RWPE1 (cell line): Measurements from ENCODE around the gene WFDC12.

Experiments
- CTCF ChIA-PET: fragments of 350-600 bp; sonication (Branson Sonifier 250); formaldehyde crosslinking; extraction: SDS; loops from one replicate; lab custom pipeline; 2021; lab: Yijun Ruan, JAX
- POLR2A ChIA-PET: fragments of 400-600 bp; formaldehyde crosslinking; extraction: SDS; loops from one replicate; lab custom pipeline; 2020; ENCODE audit warnings: antibody characterized with exemption; ENCODE audit not compliant: low non-redundant PET; lab: Yijun Ruan, JAX
- DNase-seq: peaks from one replicate; pipeline ENCODE4 v3.0.0; 2012; ENCODE audit warnings: low spot score
- H3K27ac ChIP-seq: fragments of 450-650 bp; 2 replicates; pipeline ENCODE4 v1.5.1; 2017
- CTCF ChIP-seq: fragments of 450-650 bp; conservative IDR thresholded peaks from 2 replicates; pipeline ENCODE4 v1.5.1; 2017; ENCODE audit warnings: low read depth, mild to moderate bottlenecking

The WFDC12 gene

GRCh38 chr20:45111799-45112471 is 12.3 kb downstream of the WFDC12 start:
- TF ChIP-seq CTCF: peak; percentile 66
- ChIA-PET CTCF (interaction anchor here (0.6 to 6.7 kb wide), 17 partner anchors 9 to 676 kb away, joined by 3 to 87 read pairs (median 5); no protein-coding TSS in a partner anchor), POLR2A (no interaction called here)
- DNase-seq: no peak
- no peak overlapping the region for H3K27ac ChIP-seq

- CTCF ChIA-PET: interaction anchor here (0.6 to 6.7 kb wide), 14 partner anchors 8 to 657 kb away, joined by 3 to 87 read pairs (median 6); no protein-coding TSS in a partner anchor
- POLR2A ChIA-PET: interaction anchor here (0.5 kb wide), 1 partner anchor 166 kb away, joined by 13 read pairs; no protein-coding TSS in a partner anchor
- no peak for DNase-seq
- TF ChIP-seq CTCF: no peak
- no peak overlapping the region for H3K27ac ChIP-seq
Measured at GRCh38 chr20:45111285-45111684, 13.0 kb downstream of the WFDC12 start.

- POLR2A ChIA-PET: no interaction called here
Measured at GRCh38 chr20:45110301-45110700, 14.0 kb downstream of the WFDC12 start.

GRCh38 chr20:45109634-45110033 is 14.6 kb downstream of the WFDC12 start:
- TF ChIP-seq CTCF: no peak
- DNase-seq: no peak
- H3K27ac ChIP-seq: no peak overlapping the region
- POLR2A ChIA-PET: no interaction called here
- CTCF ChIA-PET: interaction anchor here (0.5 to 6.7 kb wide), 7 partner anchors 14 to 267 kb away, joined by 3 to 87 read pairs (median 4); no protein-coding TSS in a partner anchor

More at GRCh38 chr20:45110301-45110700, 14.0 kb downstream of the WFDC12 start:
- no peak for TF ChIP-seq CTCF
- H3K27ac ChIP-seq: no peak overlapping the region
- DNase-seq: no peak
- CTCF ChIA-PET: interaction anchor here (0.5 to 6.7 kb wide), 11 partner anchors 14 to 792 kb away, joined by 3 to 87 read pairs (median 4); no protein-coding TSS in a partner anchor

GRCh38 chr20:45105317-45105716 is 18.9 kb downstream of the WFDC12 start:
- ChIA-PET CTCF (interaction anchor here (0.6 to 3.4 kb wide), 3 partner anchors 9 to 374 kb away, joined by 3 to 23 read pairs (median 12); no protein-coding TSS in a partner anchor), POLR2A (interaction anchor here (0.6 kb wide), 1 partner anchor 368 kb away, joined by 3 read pairs; no protein-coding TSS in a partner anchor)
- peak; percentile 57 for DNase-seq
- H3K27ac ChIP-seq: no peak overlapping the region
- TF ChIP-seq CTCF: no peak

GRCh38 chr20:45104786-45105185 is 19.5 kb downstream of the WFDC12 start:
- CTCF ChIA-PET: interaction anchor here (0.6 to 3.4 kb wide), 3 partner anchors 9 to 99 kb away, joined by 3 to 23 read pairs (median 12); no protein-coding TSS in a partner anchor
- no peak overlapping the region for H3K27ac ChIP-seq
- DNase-seq: peak; percentile 58
- TF ChIP-seq CTCF: no peak
- POLR2A ChIA-PET: no interaction called here
